DOHH2 (cell line): ENCODE data around the gene PON2.

Source experiments
- EZH2phosphoT487 ChIP-seq: fragments of 200-600 bp; sonication (generic); IDR thresholded peaks from 2 replicates; pipeline ENCODE4 v1.6.1; 2017; ENCODE audit warnings: borderline replicate concordance, mild to moderate bottlenecking, antibody characterized with exemption, low read length, moderate library complexity, mixed read lengths
- TF ChIP-seq, protein P1 (sequence below): fragments of 200-600 bp; sonication (generic); IDR thresholded peaks from one replicate; pipeline ENCODE4 v1.5.1; 2014; ENCODE audit warnings: antibody characterized with exemption, mild to moderate bottlenecking, low read depth, low read length; ENCODE audit not compliant: poor library complexity, severe bottlenecking

DNA sequence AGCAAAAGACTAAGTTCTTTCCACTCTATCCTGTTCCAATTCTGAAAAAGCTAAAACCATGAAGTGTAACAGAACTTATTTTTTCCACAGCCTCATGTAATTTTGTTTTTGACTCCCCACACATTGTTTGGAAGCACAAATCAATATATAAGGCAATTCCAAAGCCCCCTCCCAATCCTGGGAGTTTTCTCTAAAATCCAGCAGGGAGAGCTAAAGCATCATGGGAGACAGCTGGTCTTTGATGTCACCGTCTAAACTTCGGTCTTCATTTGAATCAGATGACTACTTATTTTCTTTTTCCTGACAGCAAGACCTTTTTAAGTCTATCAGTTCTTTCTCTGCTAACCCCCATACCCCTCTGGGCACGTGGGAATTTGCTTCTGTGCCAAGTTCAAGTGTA is 77.2 kb downstream of the PON2 start:
- TF ChIP-seq, protein P1, sequence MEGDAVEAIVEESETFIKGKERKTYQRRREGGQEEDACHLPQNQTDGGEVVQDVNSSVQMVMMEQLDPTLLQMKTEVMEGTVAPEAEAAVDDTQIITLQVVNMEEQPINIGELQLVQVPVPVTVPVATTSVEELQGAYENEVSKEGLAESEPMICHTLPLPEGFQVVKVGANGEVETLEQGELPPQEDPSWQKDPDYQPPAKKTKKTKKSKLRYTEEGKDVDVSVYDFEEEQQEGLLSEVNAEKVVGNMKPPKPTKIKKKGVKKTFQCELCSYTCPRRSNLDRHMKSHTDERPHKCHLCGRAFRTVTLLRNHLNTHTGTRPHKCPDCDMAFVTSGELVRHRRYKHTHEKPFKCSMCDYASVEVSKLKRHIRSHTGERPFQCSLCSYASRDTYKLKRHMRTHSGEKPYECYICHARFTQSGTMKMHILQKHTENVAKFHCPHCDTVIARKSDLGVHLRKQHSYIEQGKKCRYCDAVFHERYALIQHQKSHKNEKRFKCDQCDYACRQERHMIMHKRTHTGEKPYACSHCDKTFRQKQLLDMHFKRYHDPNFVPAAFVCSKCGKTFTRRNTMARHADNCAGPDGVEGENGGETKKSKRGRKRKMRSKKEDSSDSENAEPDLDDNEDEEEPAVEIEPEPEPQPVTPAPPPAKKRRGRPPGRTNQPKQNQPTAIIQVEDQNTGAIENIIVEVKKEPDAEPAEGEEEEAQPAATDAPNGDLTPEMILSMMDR: no peak
- TF ChIP-seq EZH2phosphoT487: no peak
